NCI-H446 treated with DMSO at 0.1 percent for 48 hours (cell line): ENCODE measurements around the gene COQ4.
"Not testable (repeated sequence)": the region's sequence is repeated elsewhere in the genome, so short reads cannot be mapped to it uniquely, and the experiment has no call there.

ENCODE experiments used
- DNase-seq: peaks from one replicate; lab custom pipeline; 2025; lab: John Stamatoyannopoulos, UW

Gene COQ4

DNA sequence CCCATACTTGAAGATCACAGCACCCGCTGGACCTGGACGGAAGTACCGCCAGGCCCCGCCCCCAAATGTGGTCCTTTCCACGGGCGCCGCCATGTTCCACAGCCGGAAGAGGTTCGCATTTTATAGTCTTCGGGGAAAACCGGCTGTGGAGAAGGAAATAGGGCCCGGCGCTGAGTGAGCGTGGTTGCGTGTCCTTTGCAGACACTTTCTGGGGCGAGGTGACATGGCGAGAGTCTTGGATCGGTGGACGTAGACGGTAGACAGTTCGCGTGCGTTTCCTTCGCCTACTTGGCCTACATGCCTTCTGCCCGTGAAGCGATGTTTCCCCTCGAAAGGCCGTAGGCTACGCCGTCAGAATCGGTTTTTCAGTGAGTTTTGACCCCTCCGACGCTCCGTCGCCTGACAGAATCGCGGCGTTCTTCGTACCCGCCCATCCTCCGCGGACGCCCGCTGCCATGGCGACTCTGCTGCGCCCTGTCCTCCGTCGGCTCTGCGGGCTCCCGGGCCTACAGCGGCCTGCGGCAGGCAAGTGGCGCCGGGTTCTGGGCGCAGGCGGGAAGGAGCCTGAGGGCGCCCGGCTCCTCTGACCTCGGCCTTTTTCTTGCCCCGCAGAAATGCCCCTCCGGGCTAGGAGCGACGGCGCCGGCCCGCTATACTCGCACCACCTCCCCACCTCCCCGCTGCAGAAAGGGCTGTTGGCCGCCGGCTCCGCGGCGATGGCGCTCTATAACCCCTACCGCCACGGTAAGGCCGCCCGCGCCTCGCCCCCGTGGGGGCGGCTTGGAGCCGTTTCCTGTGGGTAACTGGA, at the start of gene COQ4, which contains the start of gene TRUB2:
Gene COQ4 (plus strand): TSS at position 436 of the 808 bp plus-strand sequence. CDS start 20 bp downstream, at position 456.
Gene TRUB2 (minus strand): TSS at position 44 of the 808 bp plus-strand sequence. CDS start 39 bp downstream, at position 5.
- DNase-seq = peak; percentile 75

DNA sequence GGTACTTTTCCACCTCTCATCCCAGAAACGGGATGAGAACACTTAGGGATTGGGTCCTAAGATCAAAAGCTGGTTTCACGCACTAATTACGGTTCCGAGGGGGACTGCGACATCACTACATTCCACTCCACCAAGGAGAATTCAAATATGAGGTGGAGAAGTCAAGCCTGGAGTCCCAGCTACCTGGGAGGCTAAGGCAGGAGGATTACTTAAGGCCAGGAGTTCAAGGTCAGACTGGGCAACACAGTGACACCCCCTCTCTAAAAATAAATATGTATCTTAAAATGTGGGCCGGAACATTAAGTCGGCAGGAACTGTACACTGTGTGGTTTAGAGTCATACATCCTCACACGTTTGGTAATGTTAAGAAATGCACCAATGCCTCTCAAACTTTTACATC, 48.4 kb upstream of the COQ4 start:
- DNase-seq = no peak

DNA sequence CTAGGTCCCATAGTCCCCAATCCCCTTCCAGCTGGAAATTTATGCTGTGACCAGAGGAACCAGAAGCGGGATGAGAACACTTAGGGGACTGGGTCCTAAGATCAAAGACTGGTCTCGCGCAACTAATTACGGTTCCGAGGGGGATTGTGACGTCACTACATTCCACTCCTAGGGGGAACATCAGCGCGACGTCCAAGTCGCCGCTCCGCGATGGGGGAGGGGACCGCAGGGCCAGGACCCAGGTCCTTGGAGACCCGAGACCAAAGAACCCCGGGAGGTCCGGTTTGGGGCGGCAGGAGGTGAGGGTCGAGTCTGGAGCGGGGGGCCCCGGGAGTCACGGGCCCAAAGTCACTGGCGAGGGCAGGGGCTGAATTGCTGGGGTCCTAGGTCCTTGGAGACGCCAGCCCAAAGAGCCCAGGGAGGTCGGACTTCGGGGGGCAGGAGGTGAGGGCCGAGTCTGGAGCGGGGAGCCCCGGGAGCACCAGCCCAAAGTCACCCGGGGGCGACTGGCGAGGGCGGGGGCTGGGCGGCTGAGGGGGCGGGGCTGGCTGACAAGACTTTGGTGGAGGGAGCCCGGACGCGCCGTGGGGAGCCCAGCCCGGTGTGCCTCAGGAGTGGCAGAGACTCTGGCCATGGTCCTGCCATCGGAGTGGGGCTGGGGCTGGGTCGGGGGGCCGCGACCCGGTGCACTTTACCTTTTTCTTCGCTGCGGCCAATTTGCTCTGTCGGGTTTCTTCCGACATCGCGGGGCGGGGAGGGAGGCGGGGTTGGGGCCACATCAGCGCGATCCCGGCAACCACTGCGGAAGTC, 47.2 kb upstream of the COQ4 start, which contains the start of gene GOLGA2:
Gene GOLGA2 (minus strand): TSS at position 810 of the 810 bp plus-strand sequence. CDS start 31 bp downstream, at position 779.
- no peak for DNase-seq

DNA sequence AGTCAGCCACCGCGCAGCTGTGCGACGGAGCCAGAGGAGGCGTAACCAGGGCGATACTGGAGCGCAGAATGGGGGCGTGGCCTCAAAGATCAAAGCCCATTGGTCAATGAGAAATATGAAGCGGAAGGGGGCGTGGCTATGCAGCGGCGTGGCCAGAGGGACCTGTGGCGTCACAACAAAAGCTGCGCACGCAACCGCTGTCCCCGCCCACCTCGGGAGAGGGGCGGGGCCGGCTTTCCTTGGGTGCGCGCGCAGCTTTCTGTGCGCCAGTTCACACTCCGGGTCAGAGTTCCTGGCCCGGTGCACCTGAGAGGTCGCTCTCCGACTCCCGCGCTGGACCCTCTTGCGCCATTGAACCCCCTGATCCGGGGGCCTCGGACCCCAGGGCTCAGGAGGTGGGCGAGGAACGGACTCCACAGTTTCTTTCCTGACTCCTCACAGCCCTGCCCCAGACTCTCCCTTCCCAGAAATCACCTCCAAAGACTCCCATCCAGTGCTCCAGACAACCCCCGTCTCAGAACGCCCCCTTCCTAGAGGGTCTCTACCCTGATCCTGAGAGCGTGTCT, 46.5 kb upstream of the COQ4 start, which contains the start of gene SWI5:
Gene SWI5 (plus strand): TSS at position 269 of the 566 bp plus-strand sequence.
- DNase-seq = peak; percentile 92

DNA sequence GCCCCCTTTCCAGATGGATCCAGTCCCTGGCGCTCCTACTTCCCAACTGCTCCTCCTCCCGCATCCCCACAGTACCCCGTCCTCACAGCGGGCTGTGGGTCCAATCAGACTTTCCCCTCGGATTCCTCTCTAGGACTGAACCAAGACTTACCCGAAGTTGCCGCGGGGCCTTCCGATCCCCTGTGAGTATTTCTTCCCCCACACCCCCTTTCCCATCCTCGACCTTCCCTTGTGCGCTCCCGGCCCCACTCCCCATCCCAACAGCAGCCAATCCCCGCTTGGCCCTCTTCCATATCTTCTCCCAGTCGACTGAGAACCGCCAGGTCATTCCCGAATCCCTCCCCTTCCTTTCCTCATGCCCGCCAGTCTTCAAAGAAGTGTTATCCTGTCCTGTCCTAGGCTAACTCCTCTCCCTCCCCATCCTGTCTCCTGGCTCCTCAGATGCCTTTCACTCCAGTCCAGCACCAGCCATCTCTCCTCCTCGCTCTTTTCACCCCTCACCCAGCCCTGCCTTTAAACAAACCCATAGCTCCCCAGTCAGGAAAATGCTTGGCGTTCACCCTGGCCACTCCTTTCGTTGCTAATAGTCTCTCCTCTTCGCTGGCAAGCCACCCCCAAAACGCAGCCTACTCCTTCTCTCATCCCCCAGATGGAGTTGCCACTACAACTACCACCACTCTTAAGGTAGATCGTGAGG, 45.9 kb upstream of the COQ4 start:
- DNase-seq = no peak

DNA sequence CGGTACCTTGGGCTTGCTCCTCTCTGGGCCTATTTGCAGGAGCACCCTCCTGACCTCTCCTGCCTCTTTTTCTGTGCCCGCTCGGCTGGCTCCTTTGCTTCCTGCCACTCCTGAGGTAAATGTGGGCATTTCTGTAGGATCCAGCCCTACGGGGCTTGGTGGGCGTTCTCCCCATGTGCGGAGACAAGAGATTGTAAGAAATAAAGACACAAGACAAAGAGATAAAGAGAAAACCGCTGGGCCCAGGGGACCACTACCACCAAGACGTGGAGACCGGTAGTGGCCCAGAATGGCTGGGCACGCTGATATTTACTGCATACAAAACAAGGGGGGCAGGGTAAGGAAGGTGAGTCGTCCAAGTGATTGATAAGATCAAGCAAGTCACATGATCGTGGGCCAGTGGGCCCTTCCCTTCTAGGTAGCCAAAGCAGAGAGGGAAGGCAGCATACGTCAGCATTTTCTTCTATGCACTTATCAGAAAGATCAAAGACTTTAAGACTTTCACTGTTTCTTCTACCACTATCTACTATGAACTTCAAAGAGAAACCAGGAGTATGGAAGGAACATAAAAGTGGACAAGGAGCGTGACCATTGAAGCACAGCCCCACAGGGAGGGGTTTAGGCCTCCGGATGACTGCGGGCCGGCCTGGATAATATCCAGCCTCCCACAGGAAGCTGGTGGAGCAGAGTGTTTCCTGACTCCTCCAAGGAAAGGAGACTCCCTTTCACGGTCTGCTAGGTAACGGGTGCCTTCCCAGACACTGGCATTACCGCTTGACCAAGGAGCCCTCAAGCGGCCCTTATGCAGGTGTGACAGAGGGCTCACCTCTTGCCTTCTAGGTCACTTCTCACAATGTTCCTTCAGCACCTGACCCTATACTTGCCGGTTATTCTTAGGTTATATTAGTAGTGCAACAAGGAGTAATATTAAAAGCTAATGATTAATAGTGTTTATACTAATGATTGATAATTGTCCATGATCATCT, 43.3 kb upstream of the COQ4 start:
- DNase-seq = not testable (repeated sequence)

DNA sequence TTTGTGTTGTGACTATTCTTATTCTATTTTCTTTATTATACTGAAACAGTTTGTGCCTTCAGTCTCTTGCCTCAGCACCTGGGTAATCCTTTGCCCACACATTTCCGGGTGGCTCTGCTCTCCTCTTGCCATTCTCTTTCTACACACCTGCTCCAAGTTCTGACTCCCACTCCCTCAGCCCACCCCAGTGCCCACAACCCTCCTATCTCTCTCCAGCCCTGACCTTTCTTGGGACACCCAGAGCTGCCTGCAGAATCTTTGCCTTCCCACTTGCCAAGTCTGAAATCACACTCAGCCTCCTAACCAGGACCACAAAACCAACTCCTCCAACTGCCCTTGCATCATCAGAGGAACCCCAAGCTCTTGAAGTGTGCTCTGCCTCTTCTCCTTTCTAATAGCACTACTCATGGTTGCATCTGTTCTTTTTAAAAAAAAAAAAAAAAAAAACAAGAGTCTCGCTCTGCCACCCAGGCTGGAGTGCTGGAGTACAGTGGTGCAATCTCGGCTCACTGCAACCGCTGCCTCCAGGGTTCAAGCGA, 42.5 kb upstream of the COQ4 start:
- DNase-seq = no peak

DNA sequence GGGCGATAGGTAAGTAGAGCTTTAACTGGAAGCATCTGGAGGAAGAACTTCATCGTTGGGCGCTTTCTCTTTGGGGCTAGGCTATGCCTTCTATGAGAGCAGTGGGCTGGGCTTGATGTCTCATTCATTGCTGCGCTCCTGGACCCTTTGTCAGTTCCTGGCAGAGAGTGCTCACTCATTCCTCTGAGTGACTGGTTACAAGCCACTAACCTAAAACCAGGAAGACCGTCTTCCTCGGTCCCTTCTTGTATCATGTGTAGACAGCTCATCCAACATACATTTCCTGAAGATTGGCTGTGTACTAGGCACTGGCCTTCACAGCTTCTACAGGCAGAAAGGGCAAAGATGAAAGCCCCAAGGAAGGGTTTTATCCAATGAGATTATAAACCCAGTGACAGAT, 40.1 kb upstream of the COQ4 start:
- no peak for DNase-seq

DNA sequence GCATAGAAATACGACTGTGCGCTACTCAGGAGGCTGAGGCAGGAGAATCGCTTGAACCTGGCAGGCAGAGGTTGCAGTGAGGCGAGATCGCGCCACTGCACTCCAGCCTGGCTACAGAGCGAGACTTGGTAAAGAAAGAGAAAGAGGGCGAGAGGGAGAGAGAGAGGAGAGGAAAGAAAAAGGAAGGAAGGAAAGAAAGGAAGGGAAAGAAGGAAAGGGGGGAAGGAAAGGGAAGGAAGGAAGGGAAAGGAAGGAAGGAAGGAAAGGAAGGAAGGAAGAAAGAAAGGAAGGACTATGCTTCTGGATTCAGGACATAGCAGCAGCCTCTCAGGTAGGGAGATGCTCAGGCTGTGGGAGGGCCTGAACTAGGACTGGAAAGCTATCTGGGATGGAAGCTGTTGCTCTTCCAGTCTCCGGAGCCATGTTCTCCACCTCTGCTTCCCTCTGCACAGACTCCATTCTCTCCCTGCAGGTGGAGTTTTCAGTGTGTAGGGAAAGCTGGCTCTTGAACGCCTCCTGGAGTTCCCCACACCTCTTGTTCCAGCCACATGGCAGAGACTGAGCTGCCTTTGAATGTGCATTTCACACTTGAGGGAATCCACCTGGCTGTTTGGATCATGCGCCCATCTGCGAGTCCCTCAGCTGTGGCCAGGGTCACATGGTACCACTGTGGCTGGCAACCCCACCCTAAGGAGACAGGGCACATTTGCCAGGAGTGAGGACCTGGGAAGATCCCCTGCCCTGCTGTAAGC, 37.4 kb upstream of the COQ4 start:
- DNase-seq = no peak

DNA sequence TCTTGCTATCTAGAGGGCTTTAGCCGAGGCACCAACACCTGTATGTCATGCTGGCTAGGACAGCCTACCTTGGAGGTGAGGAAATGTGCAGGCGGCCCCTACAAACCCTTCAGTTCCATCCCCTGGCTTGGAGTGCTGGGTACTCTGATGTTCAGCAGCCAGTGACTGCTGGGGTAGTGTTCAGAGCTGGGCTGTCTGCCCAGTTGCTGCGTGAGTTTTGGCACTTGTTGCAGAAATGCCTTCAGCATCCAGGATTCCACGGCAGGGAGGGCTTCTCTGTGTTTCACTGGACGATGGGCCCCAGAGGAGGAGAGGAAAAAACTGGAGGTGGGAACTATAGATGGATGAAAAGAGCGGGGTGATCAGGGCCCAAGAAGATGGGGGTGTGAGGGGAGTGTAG, 36.2 kb upstream of the COQ4 start:
- DNase-seq = no peak

DNA sequence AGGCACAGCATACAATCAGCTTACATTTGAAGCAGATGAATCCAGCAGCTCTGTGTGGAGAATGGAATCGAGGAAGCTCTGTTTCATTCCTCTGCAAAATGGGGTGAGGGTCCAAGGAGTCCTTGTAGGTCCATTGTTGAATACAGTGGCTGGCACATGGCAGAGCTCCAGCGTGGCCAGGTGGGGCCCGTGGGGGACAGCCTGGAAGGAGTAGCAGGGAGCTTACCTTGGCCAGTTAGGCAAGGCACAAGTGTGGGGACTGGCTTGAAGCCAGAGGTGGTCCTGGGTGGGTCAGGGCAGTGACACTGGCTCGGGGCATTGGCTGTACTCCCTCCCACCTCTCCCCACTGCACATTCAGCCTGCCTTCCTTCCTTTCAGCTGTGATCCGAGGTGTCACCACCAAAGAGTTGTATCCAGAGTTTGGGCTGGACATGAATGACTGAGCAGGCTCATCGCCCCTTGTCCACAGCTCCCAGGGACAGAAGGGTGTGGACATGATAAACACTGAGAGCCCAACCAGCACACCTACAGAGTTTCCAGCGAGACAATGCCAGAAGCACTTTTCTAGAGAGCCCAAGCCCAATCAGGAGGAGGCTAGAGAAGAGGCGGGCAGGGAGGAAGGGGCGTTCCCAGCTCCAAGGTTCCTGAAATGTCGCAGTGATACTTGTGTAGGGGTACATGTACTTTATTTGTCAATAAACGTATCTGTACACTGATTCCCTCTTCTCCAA, 34.2 kb upstream of the COQ4 start:
- DNase-seq = no peak

DNA sequence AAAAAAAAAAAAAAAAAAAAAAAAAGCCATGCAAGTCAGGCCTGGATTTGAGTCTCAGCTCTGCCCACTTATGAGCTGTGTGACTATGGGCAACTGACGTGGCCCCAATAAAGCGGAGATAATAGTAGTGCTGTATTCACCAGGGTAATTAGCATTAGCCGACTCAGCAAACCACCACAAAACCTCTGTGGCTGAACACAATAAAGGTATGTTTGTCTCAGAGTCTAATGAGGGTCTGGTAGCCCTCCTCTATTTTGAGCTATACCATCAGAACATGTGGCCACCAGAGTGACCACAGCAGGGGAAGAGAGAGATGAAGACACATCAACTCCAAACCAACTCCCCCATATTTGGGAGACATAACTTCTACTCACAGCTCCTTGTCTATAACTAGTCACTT, 30.6 kb upstream of the COQ4 start:
- no peak for DNase-seq

DNA sequence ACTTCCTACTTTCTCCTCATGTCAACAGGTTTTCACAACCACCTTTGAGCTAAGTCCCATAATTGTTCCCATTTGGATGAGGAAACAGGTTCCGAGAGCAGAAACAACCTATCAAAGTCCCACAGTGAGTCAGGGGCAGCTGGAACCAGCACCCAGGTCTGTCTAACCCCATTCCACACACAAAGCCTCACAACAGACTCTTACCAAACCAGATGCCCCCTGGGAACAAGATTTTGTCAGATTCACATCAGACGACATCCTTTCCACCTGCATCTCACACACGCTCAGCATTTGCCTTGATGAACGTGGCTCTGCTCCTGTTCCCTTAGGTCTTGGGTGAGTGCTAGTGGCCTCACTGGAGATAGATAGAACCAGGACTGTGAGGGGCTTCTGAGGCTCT, 29.5 kb upstream of the COQ4 start:
- no peak for DNase-seq

DNA sequence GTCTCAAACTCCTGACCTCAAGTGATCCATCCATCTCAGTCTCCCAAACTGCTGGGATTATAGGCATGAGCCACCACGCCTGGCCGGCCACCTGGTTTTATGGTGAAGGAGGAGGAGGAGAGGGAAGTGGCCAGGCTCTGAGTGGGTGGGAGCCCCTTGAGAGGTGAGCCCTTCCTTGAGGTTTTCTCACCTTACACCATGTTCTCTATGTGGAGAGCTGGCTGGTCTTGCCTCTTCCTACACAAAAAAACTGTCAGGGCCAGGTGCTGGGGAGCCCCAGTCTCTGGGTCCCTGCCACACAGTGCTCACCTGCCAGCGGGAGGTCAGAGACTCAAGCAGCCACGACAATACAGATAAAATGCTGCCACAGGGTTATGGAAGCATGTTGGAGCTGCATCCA, 28.5 kb upstream of the COQ4 start:
- no peak for DNase-seq

DNA sequence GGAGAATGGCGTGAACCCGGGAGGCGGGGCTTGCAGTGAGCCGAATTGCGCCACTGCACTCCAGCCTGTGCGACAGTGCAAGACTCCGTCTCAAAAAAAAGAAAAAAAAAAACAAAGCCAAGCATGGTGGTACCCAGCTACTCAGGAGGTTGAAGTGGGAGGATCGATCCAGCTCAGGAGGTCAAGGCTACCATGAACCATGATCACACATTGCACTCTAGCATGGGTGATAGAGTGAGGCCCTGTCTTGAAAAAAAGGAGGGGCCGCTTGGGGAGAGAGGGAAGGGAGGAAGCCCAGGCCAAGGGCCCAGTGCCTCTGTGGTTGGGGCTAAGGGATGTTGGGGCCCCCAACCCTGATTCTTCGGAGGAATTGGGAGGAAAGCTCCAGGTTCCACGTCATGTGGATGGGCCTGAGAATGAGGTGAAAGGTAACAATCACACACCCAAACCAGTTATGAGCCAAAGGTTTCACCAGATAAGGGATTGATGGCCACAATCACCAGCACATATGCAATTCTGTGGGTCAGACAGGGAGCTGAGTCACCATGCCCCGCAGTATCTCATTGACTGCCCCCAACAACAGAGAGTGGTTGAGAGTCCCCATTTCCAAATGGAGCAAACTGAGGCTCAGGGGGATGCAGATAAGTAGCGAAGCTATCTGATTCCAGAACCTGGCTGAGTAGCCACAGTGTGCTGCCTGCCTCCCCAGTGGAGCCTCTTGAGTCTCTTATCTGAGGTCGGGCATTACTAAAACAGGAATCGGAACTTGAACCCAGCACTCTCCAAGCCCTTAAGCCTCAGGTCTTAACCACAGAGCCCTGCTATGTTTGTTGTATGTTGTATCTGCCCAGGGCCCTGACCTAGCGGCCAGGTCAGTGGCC, 26.1 kb upstream of the COQ4 start:
- no peak for DNase-seq

DNA sequence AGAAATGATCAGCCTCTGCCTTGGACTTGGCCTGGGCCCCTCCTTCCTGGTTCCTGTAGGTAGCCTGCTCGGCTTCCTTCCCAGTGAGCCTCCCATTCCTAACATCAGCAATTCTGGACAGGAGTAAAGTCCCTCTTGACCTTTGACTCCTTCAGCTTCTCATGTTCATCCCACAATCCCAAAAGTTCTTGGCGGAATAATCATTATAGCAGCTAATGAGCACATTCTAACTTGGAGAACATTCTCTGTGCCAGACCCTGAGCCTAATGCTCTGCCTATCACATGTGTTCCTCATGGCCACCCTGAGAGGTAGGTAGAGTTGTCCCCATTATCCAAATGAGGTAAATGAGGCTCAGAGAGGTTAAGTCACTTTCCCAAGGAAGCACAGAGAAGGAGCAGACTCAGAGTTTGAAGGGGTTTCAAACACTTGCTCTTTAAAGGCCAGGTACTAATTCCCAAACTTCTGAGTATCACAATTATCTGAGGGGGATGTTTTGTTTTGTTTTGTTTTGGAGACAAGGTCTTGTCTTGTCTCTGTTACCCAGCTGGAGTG, 25.3 kb upstream of the COQ4 start:
- no peak for DNase-seq
